H54 (cell line): ENCODE data around the gene GRAP2.

Experiments
- DNase-seq: peaks from one replicate; pipeline ENCODE4 v3.0.0; 2011; ENCODE audit warnings: low spot score, mixed read lengths; ENCODE audit not compliant: insufficient read length
- FAIRE-seq: peaks from 3 replicates; lab custom pipeline; 2011; peaks lifted over from hg19 to GRCh38; lab: Jason Lieb, UNC
- POLR2A ChIP-seq: IDR thresholded peaks from 2 replicates; pipeline ENCODE4 v1.6.1; 2011; ENCODE audit warnings: low read depth, mild to moderate bottlenecking, low read length

Gene GRAP2

DNA sequence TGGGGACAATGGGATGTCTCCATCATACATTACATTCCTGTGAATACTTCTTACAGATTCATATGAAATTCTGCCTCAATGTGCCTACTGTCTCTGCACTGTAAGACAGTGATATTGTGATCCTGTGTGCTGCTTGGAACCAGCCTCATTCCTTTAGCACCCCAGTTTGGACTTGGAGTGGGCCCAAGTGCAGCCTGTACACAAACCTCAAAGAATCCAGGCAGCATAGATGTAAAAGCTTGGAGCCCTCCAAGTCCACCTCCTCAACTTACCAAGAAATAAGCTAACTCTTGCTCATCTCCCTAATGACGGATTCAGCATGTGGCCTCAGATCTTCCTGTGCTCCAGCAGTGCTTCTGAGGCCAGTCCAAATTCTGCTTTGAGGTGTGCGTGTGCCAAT, 24.4 kb downstream of the GRAP2 start:
- no peak for TF ChIP-seq POLR2A
- FAIRE-seq (no peak), DNase-seq (no peak)

DNA sequence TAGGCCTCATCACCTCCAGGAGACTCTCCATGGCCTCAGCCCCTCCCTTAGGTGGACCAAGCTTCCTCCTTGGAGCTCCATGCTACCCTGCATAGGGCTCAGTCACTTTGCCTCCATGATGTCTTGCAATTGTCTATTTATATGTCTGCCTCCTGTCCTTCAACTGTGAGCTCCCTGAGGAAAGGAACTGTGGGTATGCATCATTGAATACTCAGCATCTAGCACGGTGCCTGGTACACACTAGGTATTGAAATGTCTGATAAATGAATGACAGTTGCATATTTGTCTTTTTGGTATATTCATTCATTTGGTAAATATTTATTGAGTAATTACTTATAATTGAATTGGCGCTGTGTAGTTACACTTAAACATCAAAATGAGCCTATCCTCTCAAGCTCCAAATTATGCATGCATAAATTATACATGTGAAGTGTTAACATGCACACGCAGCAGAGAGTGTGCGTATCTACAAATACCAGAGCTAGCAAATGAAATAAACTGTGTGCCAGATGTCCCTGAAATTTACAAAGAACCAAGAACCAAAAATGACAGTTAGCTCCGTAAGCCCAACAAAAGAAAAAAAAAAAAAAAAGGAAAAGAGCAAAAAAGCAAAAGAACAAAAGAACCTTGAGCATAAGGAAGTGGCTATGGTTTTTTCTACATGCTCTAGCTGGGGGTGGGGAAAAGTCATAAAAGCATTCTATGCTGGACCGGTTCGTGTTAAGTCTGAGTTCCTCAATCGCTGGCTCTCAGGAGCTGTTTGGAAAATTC, 25.2 kb downstream of the GRAP2 start:
- TF ChIP-seq POLR2A, result no peak
- DNase-seq, result no peak
- FAIRE-seq, result no peak

DNA sequence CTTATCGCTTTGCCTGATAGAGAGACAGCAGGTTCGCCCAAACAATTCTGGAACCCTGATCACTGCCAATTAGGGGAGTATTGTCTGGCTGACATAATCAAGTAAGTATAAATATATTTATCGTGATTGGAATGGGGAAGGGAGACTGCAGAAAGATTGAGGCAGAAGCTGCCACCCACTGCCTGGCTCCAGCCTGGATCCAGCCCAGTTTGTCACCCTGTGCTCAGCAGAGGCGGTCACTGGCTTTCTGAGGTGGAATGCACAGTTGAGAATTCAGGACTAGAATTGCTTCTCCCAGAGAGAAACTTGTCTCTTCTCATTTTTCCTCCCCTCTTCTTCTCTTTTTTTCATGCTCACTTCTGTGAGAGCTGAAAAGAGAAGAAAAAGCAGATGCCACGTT, 25.9 kb downstream of the GRAP2 start:
- FAIRE-seq (no peak), DNase-seq (no peak)
- no peak for TF ChIP-seq POLR2A

DNA sequence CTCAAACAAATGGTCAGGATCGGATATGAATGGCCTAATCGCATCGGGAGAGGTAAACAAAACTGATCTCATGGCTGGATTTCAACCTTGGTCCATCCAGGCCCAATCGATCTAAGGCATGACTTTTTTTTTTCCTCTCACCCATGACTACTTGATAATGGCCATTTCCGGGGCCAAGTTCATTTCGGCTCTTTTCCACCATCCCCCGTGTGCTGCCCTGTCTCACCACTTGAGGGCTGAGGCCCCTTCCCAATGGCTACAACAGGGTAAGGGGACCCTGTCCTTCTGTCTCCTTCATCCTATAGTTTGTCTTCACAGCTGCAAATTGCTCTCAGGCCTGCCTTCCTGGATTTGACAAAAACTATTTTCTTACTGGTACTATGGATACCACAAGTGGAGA, 26.7 kb downstream of the GRAP2 start:
- FAIRE-seq (no peak), DNase-seq (no peak)
- no peak for TF ChIP-seq POLR2A

DNA sequence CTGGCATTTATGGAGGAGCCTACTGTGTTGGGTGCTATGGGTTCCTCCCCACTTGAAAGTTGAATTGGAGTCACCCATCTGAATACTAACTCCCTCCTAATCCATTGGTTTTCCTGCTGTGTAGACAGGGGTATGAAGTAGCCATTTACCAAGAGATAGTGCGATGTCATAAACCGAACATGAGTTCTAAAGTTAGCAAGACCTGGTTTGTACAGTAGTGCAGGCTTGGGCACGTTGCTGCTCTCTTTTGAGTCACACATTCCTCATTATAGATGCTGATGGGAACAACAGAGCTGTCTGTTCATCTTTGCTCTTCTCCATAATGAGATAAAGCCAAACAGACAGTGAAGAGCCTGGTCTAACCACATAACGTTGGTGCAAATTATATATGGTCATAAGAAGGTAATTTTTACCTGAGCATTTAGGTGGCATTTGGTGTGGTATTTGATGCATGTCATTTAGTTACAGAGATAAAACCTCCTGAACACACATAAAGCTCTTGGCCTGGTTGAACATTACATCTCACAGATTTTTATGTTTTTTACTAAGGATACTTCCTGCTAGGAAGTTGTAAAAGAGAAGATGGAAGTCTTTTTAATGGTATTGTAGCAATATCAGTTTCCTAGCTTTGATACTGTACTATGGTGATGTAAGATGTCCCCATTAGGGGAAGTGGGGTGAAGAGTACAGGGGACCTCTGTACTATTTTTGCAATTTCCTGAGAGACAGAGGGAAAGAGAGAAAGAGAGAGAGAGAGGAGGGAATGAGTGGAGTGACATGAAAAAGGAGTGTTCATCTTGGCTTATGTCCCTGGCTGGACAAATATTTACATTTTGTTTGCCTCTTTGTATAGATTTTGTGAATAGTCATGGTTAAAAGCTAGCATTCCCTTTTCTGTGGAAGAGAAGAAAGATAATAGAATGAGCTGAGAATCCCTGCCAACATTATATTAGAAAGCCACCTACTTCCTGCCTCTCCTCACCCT, 27.9 kb downstream of the GRAP2 start:
- no peak for DNase-seq
- no peak for TF ChIP-seq POLR2A
- FAIRE-seq, result no peak

DNA sequence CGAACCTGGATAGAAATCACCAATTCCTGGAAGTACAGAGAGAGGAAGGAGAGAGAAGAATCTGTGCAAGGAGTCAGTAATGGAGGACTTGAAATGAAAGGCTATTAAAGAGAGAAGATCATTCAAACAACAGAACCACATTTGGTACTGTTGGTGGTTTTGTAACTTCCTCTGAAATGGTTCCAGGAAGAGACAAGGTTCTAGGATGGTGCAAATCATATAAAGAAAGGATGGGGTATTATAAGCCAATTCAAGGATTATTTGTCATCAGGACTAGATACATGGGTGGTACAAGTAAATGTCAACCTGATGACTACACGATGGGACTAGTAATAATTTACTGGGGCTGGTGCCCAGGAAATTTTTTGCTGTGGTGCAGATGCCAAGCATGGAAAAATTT, 30.4 kb downstream of the GRAP2 start:
- FAIRE-seq (no peak), DNase-seq (no peak)
- no peak for TF ChIP-seq POLR2A

DNA sequence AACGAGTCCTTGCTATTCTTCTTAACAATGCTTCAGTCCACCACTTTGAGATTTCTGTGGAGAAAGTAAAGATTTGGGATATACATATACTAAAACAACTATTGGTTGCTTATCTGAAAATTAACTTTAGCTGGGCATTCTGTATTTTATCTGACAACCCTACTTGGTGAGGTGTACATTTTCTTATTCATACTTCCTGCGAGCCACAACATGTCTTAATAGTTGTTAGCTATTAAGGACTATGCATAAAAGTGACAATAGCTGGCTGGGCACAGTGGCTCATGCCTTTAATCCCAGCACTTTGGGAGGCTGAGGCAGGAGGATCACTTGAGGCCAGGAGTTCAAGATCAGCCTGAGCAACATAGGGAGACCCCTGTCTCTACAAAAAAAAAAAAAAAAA, 31.3 kb downstream of the GRAP2 start:
- DNase-seq, result no peak
- no peak for TF ChIP-seq POLR2A
- FAIRE-seq, result no peak

DNA sequence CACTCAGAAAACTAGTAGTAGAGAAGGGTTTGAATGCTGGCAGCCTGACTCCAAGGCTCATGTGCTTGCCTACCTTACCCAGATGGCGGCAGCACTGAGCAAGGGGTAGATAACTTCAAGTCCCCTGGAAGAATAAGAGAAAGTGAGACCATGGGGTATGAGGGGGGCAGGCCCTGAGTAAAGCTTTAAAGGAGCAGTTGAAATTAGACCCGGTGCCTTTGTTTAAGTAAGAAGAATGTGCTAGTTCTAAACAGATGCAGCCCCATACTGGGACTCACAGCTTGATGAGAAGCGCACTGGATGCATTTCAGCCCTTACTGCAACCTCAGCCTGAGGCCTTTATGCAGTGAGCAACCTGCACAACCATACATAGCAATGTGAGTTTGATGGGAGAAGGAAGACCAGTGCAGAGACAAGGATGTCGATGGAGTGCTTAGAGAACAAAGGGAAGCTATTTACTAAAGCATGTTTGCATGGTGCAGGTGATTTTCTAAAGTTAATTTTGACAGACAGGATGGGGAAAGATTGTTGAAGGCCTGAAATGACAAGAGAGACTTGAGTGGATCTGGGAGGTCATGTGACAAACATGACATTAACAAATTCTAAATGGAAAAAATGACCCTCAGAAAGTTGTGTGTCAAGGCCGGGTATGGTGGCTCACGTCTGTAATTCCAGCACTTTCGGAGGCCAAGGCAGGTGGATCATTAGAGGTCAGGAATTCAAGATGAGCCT, 32.2 kb downstream of the GRAP2 start:
- FAIRE-seq (peak; percentile 15), DNase-seq (peak; percentile 27)
- TF ChIP-seq POLR2A, result no peak

DNA sequence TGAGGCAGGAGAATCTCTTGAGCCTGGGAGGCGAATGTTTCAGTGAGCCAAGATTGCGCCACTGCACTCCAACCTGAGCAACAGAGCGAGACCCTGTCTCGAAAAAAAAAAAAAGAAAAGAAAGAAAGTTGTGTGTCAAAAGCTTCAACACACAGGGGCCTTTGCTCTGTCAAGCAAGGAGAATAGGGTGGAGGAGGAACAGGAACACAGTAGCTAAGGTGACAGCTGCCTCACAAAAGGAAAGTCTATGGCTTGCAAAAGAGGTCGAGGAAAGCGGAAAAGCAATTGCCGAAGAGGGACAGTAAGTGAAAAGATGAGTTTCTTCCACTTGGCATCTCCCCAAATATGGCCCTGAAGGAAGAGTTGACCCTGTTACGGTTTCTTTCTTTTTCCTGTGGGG, 32.9 kb downstream of the GRAP2 start:
- DNase-seq, result no peak

DNA sequence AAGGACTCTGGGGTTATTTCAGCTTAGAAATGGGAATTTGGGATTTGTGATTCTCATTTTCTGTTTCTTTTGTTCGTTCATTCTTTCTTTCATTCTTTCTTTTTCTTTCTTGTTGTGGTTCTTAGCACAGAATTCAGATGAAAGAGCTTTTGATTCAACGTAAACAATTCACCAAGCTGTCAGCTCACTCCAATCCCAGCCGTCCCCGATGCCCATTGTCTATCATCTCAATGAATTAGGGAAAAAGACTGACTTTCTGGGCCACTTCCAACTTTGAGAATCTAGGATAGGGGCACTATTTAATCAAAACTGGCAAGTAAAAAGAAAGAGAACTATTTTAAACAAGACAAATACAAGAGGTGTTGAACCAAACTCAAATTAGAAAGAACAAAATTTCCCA, 34.2 kb downstream of the GRAP2 start:
- DNase-seq (no peak), FAIRE-seq (no peak)
- no peak for TF ChIP-seq POLR2A

More for the DNA sequence above, 32.9 kb downstream of the GRAP2 start:
- no peak for FAIRE-seq
- TF ChIP-seq POLR2A, result no peak

DNA sequence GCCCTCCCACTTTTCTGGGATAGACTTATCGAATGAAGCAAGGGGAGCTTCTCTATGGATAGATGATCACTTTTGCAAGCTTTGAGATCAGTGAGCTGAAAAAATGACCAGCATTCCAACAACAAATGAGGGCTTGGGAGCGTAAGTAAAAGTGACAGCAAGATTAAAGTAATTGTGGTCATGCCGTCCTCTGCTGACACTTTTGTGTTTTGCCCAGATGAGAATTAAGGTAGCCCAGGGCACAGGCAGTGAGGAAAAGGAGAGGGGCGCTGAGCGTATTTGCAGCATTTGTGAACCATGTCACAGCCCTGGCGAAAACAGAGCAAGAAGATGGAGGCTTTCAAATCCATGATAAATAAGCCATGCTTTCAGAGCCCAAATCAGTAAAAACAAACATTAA, 34.7 kb downstream of the GRAP2 start:
- TF ChIP-seq POLR2A, result no peak
- DNase-seq (no peak), FAIRE-seq (no peak)

DNA sequence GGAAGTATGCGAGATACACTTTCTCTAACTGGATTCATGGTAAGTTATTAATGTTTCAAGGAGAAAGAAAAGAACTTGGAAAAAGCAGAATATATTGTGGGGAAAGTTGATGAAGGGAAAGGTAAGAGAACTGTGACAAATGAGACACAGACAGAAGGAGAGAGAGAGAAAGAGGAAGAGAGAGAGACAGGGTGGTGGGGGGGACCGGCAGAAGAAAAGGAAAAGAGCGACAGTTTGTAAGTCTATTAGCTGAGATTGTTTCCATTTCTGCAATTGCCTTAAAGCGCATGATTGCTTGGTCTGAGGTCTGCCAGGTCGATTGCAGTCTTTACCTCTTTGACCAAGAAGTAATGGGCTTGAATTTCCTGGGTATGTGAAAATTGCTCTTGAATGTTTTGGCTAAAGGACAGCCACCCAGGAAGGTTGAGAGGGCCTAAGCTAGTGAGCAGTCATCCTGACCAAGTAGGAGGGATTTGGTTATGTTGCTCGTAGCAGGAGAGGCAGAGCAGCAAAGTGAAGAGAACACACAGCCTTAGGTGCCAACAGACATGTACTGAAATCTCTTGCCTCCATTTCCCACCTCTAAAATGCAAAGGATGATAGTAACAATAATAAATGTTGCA, 35.8 kb downstream of the GRAP2 start:
- DNase-seq, result no peak
- no peak for TF ChIP-seq POLR2A
- no peak for FAIRE-seq

DNA sequence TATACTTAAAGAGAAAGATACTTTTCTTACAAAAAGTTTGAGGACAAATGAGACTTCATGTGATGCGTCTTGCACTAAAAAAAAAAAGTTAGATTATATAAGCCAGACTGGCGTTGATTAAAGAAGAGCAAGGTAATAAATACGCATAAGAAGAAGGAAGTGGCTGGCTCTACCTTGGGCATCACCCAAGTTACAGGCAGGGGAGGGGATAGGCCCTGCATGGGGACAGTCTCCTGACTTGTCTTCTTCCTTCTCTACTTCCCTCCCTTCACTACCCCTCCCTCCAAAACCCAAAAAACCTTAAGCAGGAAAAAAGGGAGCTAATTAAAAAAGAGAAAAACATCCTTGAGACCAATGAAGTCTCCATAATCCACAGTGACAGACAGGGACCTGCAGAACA, 37.0 kb downstream of the GRAP2 start:
- TF ChIP-seq POLR2A, result no peak
- FAIRE-seq, result no peak

More for the DNA sequence above, 37.0 kb downstream of the GRAP2 start:
- DNase-seq, result no peak
